ENCODE measurements around the gene MIDN.
A peak's percentile ranks its signal among the peaks of the same experiment; 100 is the strongest.

Gene MIDN

GRCh38 chr19:1259206-1259875 is 11.0 kb downstream of the MIDN start:
- no peak for DNase-seq

GRCh38 chr19:1259876-1260748 is 11.7 kb downstream of the MIDN start:
- DNase-seq, result no peak

- DNase-seq, result peak; percentile 82
Measured at GRCh38 chr19:1260749-1261537, 12.6 kb downstream of the MIDN start.

- no peak for DNase-seq
Measured at GRCh38 chr19:1261538-1261797, 13.1 kb downstream of the MIDN start.

GRCh38 chr19:1261798-1262622 is 13.6 kb downstream of the MIDN start:
- no peak for DNase-seq

- no peak for DNase-seq
Measured at GRCh38 chr19:1262623-1263123, 14.3 kb downstream of the MIDN start.

- no peak for DNase-seq
Measured at GRCh38 chr19:1263188-1263587, 14.8 kb downstream of the MIDN start.

GRCh38 chr19:1264801-1265614 is 16.6 kb downstream of the MIDN start:
- peak; percentile 32 for DNase-seq

GRCh38 chr19:1265615-1266128 is 17.3 kb downstream of the MIDN start:
- peak; percentile 56 for DNase-seq

GRCh38 chr19:1266129-1266915 is 17.9 kb downstream of the MIDN start:
- peak; percentile 17 for DNase-seq

GRCh38 chr19:1266916-1267476 is 18.6 kb downstream of the MIDN start:
- DNase-seq, result no peak

GRCh38 chr19:1267477-1268225 is 19.3 kb downstream of the MIDN start:
- DNase-seq, result no peak

GRCh38 chr19:1268226-1269064 is 20.1 kb downstream of the MIDN start:
- no peak for DNase-seq

GRCh38 chr19:1269065-1269477 is 20.7 kb downstream of the MIDN start, which contains the start of gene CIRBP:
TSS of gene CIRBP (plus strand) at chr19:1269332. CDS start at chr19:1270934, 1,602 bp downstream.
- DNase-seq, result peak; percentile 98

GRCh38 chr19:1269478-1270212 is 21.3 kb downstream of the MIDN start:
- DNase-seq, result peak; percentile 59

- DNase-seq, result no peak
Measured at GRCh38 chr19:1270213-1270853, 21.9 kb downstream of the MIDN start.

Data from amniotic stem cell (primary cell).